HG02642 (cell line): Measurements from ENCODE around the gene FBN1.
A peak's percentile ranks its signal among the peaks of the same experiment; 100 is the strongest.

Experiments used
- ATAC-seq: cut with Tn5 transposase; IDR thresholded peaks from one replicate; pipeline ENCODE4 v1.9.1; 2021; ENCODE audit warnings: mild to moderate bottlenecking; ENCODE audit not compliant: unreplicated experiment, poor library complexity

The FBN1 gene

GRCh38 chr15:48413304-48413703 lies 232.2 kb downstream of the FBN1 start:
- no peak for ATAC-seq

GRCh38 chr15:48411971-48412591 lies 233.4 kb downstream of the FBN1 start:
- ATAC-seq = no peak

- no peak for ATAC-seq
Measured at GRCh38 chr15:48409623-48410022, 235.9 kb downstream of the FBN1 start.

GRCh38 chr15:48408327-48408726 lies 237.2 kb downstream of the FBN1 start:
- no peak for ATAC-seq

GRCh38 chr15:48407646-48408045 lies 237.9 kb downstream of the FBN1 start:
- ATAC-seq = no peak

GRCh38 chr15:48406911-48407310 lies 238.6 kb downstream of the FBN1 start:
- ATAC-seq = no peak

- ATAC-seq = no peak
Measured at GRCh38 chr15:48406266-48406891, 239.1 kb downstream of the FBN1 start.

- ATAC-seq = peak; percentile 70
Measured at GRCh38 chr15:48402427-48403177, 242.9 kb downstream of the FBN1 start.

GRCh38 chr15:48400086-48400485 lies 245.4 kb downstream of the FBN1 start:
- ATAC-seq = no peak

- no peak for ATAC-seq
Measured at GRCh38 chr15:48397841-48398240, 247.7 kb downstream of the FBN1 start.

GRCh38 chr15:48396020-48396419 lies 249.5 kb downstream of the FBN1 start:
- ATAC-seq = no peak

- no peak for ATAC-seq
Measured at GRCh38 chr15:48395521-48396011, 249.9 kb downstream of the FBN1 start.

- ATAC-seq = no peak
Measured at GRCh38 chr15:48394970-48395369, 250.5 kb downstream of the FBN1 start.

- ATAC-seq = no peak
Measured at GRCh38 chr15:48393645-48394506, 251.6 kb downstream of the FBN1 start.

GRCh38 chr15:48392356-48392755 lies 253.2 kb downstream of the FBN1 start:
- ATAC-seq = no peak

GRCh38 chr15:48391950-48392349 lies 253.6 kb downstream of the FBN1 start:
- no peak for ATAC-seq

- no peak for ATAC-seq
Measured at GRCh38 chr15:48389691-48390143, 255.8 kb downstream of the FBN1 start.

- no peak for ATAC-seq
Measured at GRCh38 chr15:48388910-48389309, 256.6 kb downstream of the FBN1 start.

GRCh38 chr15:48388016-48388851 lies 257.3 kb downstream of the FBN1 start:
- no peak for ATAC-seq
